NCI-H460 (cell line): ENCODE measurements around the gene CELSR2. TPM values are rescaled to one million over a fixed set of nuclear protein-coding genes. Genes with fewer than 3 reads are reported as not detected.
"Not testable (repeated sequence)": the region's sequence is repeated elsewhere in the genome, so short reads cannot be mapped to it uniquely, and the experiment has no call there.

Experiments
- DNase-seq: peaks from one replicate; pipeline ENCODE4 v3.0.0-alpha.2; 2016; ENCODE audit warnings: low read depth; ENCODE audit errors: extremely low read depth
- polyA plus RNA-seq: library from polyadenylated mRNA; depleted of rRNA; stranded (reverse); fragments of >200 nt; gene quantifications from 2 replicates; pipeline ENCODE4 v1.2.3, GENCODE V29; 2014; cell fraction: nucleus; rRNA removed
- total RNA-seq: library from RNA; depleted of rRNA; stranded (reverse); fragments of >200 nt; shearing (Covaris generic); gene quantifications from 2 replicates; pipeline ENCODE4 v1.2.3, GENCODE V29; 2014; rRNA removed

Gene CELSR2
- 2.7 and 3.8 TPM in 2 replicates for total RNA-seq
- polyA plus RNA-seq = 4.6 TPM in 2 replicates

- peak; percentile 41 for DNase-seq
These were observed at the start of gene CELSR2 for GRCh38 chr1:109248797-109249629. Gene CELSR2 (plus strand): TSS chr1:109249539. CDS start chr1:109250080, 541 bp downstream.

GRCh38 chr1:109199710-109200109, 49.6 kb upstream of the CELSR2 start:
- DNase-seq = no peak

- peak; percentile 38 for DNase-seq
These were observed 48.1 kb upstream of the CELSR2 start for GRCh38 chr1:109201123-109201703.

GRCh38 chr1:109204484-109204883, 44.9 kb upstream of the CELSR2 start:
- no peak for DNase-seq

GRCh38 chr1:109206339-109206738, 43.0 kb upstream of the CELSR2 start:
- DNase-seq = no peak

- DNase-seq = no peak
These were observed 41.8 kb upstream of the CELSR2 start for GRCh38 chr1:109207467-109208103.

GRCh38 chr1:109208394-109208793, 40.9 kb upstream of the CELSR2 start:
- DNase-seq = no peak

- no peak for DNase-seq
These were observed 40.4 kb upstream of the CELSR2 start for GRCh38 chr1:109208836-109209463.

GRCh38 chr1:109210058-109210457, 39.3 kb upstream of the CELSR2 start:
- no peak for DNase-seq

- no peak for DNase-seq
These were observed 36.0 kb upstream of the CELSR2 start for GRCh38 chr1:109213345-109213823.

- DNase-seq = peak; percentile 74
These were observed 35.3 kb upstream of the CELSR2 start, which contains the start of gene SARS1 for GRCh38 chr1:109213824-109214693. Gene SARS1 (plus strand): TSS chr1:109213918. CDS start chr1:109213993, 75 bp downstream.

GRCh38 chr1:109214695-109215623, 34.4 kb upstream of the CELSR2 start:
- peak; percentile 91 for DNase-seq

GRCh38 chr1:109216662-109217061, 32.7 kb upstream of the CELSR2 start:
- DNase-seq = no peak

- no peak for DNase-seq
These were observed 30.8 kb upstream of the CELSR2 start for GRCh38 chr1:109218516-109218915.

GRCh38 chr1:109221201-109221600, 28.1 kb upstream of the CELSR2 start:
- DNase-seq = not testable (repeated sequence)

- no peak for DNase-seq
These were observed 24.0 kb upstream of the CELSR2 start for GRCh38 chr1:109225308-109225707.

GRCh38 chr1:109225711-109226445, 23.5 kb upstream of the CELSR2 start:
- DNase-seq = no peak

GRCh38 chr1:109228167-109228566, 21.2 kb upstream of the CELSR2 start:
- no peak for DNase-seq
